NCI-H69 (cell line): ENCODE results near the gene KLK8.
"Not testable (repeated sequence)": the region's sequence is repeated elsewhere in the genome, so short reads cannot be mapped to it uniquely, and the experiment has no call there.

ENCODE experiments used
- DNase-seq: peaks from one replicate; lab custom pipeline; 2025; lab: John Stamatoyannopoulos, UW

KLK8 gene

DNA sequence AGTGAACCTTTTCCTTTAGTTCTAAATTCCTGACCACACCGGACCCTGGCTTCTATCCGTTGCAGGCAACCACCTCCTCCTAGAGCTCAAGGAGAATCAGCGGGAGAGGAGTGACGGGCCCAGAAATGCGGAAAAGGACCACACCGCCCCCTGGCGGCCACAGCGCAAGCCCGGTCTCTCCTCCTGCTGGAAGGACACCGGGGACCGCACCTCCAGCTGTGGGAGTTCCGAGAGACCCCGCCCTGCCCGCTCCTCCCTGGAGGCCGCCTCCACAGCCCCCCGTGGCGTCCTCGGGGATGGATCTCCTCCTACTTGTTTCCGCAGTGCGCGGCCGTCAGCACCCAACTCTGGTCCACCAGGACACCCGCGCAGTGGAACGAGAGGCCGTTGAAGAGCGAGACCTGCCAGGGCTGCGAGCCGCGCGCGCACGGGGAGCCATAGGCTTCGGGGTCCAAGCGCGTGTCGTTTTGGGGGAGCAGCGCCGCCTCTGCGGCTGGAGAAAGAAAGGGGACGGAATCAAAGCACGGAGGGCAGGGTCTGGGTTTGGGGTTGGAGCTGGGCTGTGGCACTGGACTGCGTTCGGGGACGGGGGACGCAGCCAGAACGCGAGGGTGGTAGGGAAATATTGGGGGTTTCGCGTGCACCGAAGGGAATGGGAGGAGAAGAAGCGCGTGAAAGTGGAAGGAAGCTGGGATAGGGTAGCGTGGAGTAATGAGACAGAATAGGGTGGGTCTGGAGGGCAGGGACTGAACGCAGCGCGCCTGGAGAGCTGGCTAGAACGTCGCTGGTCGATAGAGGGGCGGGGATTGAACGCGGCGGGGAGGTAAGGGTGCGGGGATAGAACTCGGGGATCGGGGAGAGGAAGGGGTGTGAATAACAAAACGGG, 15.6 kb upstream of the KLK8 start:
- peak; percentile 71 for DNase-seq

DNA sequence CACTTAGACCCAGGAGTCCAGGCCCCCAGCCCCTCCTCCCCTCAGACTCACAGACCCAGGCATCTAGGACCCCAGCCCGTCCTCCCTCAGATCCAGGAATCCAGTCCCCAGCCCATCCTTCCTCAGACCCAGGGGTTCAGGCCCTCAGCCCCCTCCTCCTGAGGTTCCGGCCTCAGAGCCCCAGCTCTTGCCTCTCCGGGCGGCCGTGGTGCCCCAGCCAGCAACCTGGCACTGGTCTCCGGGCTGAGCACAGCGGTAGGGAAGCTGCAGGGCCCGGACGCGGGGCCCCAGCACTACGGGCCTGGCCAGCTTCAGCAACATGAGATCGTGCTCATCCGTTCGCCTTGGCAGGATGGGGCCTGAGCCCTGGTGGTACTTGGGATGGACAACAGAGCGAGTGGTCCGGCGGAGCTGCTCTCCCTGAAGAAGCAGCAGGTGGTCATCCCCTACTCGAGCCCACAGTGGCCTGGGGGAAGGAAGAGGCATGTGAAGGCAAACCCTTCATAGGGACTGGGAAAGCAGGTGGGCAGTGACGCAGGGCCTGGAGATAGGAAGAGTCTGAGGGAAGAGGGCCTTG, 14.4 kb upstream of the KLK8 start:
- no peak for DNase-seq

DNA sequence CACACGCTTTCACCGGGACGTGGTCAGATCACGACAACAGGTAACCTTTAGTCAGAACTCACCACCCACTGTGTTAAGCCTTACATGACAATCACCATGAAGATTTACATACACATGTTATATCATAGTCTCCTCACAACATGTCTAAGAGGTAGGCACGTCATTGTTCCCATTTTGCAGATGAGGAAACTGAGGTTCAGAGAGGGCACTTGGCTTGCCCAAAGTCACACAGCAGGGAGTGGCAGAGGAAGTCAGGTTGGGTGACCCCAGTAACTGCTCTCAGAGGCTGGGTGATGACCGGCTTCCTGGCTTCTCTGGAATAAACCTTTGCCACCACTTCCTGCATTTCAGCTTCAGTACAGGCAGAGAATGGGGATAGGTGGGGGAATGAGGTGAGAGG, 12.8 kb upstream of the KLK8 start:
- DNase-seq: no peak

DNA sequence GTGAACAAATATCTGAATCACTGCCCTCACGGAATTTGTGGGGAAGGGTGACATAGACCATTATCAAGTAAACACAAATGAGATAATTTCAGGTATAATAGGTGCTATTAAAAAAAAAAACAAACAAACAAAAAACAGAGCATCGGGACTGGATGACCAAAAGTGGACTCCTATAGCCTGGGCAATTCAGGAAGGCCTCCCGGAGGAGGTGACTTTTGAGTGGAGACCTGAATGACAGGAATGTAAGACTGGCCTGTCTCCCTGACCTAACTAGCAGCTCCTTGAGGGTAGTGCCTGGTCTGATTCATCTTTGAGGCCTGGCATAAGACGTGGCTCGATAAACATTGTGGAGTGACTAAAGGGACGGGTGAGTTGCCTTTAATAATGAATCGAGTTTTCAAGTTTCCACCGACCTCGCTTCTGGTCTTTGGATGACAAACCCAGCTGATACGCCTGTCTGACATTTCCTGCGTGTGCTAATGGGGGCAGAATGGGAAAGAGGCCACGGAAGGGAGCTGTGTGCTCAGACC, 11.3 kb upstream of the KLK8 start:
- DNase-seq: no peak

DNA sequence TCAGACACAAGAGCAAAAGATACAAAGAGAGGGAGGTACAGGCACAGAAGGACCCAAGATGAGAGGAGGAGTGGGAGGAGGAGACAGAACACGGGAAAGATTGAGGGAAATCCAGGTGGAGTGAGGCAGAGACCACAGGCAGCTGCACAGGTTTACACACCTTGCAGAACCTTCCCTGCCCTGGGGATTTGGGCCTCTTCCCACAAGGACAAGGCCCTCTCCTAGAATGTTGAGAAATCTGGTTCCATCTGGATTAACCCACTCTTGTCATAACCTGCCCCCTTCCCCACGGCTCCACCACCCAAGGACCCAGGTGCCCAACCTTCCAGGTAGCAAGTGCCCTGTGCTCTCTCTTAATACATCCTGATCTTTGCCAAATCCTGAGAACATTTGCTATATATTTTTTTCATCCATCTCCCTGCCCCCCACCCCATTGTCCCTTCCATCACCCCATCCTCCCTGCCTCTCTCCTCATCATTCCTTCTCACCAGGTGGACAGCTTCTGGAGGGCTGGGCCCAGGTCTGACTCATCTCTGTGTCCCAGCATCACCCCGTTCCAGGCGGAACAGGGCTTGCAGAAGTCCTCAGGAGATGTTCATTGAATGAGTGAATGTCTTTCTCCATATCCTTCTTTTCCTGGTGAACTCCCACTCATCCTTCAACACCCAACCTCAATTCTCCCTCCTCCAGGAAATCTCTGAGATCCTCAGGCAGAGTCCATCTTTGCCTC, 8.8 kb upstream of the KLK8 start:
- DNase-seq: no peak

DNA sequence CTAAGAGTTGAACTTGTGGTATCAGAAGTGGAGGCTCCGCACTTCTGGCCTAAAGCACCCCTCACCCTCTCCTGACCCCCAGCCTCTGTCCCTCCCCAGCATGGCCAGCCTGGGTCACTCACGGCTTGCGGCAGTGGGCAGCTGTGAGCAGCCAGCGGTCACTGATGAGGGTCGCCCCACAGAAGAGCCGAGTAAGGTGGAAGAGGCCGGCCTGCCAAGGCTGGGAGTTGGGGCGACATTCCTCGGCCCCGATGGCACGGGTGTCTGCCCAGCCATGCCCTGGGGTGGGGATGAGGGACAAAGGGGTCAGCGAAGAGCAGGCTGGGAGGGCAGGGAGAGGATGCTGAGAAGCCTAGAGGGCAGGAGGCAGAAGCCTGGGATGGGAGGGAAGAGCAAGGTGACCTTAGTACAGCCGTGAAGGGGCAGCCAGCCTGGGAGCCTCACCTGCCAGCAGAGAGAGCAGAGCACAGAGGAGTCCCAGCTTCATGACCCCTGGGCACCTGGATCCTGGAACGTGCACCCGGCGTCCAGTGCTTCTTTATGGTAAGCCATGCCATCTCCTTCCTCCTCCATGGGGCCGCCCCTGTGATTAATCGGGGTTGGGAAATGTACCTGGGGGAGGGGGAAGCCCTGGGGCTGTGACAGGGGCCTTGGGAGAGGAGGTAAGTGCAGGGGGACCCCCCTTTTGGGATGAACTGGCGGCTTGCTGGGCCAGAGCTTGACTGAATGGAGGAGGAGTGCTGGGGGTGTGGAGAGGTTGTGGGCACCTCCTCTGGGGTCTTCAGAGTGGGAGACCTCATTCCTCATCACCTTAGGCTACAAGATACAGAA, 7.9 kb upstream of the KLK8 start:
- no peak for DNase-seq

DNA sequence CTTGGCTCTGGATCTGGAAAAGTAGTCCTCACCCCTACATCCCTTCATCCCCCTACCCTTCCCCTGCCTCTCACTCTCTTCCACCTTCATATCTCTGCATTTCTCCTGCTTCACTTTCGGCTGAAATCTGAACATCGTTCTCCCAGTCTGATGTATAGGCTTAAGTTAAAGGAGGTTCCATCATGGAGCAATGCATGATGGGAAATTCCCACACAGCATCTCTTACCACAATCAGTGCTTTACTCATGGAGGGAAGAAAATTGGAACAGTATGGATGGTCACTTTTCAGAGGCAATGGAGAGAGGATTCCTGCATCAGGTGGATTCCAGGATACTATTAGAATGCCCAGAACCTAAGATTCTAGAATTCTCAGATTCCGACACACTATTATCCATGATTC, 6.1 kb upstream of the KLK8 start:
- DNase-seq: no peak

DNA sequence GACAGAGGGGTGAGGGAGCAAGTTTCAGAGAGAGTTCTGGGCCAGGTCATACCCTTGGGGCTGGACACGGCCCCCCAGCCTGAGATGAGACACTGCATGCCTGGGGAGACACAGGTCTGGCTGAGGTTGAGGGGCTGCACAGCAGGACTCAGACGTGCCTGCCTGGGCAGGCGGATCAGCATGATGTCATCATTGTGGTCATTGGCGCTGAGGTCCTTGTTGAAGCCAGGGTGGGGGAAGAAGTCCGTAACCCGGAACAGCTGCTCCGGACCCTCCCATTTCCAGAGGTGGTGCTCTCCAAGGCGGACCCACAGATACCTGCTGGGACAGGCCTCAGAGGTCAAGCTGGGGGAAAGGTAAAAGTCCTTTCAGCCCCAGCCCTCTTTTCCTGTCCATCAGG, 5.0 kb upstream of the KLK8 start:
- no peak for DNase-seq

DNA sequence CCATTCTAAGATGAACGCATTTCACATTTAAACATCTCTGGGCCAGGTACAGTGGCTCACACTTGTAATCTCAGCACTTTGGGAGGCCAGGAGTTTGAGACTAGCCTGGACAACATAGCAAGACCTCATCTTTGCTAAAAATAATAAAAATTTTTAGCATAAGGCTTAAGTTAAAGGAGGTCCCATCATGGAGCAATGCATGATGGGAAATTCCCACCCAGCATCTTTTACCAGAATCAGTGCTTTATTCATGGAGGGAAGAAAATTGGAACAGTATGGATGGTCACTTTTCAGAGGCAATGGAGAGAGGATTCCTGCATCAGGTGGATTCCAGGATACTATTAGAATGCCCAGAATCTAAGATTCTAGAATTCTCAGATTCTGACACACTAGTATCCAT, 3.8 kb upstream of the KLK8 start:
- no peak for DNase-seq

DNA sequence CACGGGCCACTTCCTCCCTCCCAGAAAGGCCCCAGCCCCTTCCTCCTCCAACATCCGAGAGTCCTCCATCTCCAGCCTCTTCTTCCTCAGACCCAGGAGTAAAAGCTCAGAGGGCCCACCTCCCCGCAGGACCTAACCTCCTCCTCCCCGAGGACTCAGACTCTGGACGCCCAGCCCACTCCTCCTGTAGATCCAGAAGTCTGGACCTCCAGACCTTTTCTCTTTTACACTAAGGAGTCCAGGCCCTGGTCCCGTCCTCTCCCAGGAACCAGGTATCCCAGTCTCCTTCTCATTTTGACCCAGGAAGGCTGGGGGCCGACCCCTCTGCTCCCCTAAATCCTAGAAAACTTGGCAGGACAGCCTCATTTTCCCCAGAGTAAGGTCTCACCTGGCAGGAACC, 1.9 kb upstream of the KLK8 start:
- no peak for DNase-seq

DNA sequence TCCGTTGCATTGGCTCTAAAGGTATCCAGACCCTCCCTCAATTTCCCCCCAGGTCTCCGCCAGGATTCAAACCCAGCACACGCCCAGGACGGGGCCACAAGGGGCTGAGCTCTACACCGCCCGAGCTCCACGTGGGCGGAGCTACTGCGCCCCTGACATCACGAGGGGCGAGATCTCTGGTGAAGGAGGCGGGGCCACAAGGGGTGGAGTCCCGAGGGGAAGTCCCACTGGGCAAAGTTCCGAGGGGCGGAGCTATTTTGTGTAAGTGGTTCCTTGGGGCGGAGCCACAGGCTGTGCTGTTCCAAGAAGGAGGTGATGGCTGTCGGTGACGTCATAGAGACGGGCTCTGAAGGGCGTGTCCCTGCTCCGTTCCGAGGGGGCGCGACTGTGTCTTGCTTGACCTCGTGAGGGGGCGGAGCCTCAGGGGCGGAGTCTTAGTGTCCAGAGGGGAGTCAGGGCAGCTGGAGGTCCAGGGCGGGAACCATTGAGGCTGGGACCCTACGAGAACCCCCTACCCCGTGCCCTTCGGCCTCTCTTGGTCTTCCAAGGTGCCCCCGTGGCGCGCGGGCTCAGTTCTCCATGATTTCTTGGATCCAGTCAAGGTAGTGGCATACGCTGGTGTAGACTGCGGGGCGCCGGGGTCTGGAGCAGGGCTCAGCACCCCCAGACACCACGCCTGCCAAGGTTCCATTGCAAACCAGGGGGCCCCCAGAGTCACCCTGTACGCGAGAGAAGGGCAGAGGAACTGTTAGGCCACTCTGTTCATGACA, 1.3 kb upstream of the KLK8 start:
- DNase-seq: peak; percentile 52

DNA sequence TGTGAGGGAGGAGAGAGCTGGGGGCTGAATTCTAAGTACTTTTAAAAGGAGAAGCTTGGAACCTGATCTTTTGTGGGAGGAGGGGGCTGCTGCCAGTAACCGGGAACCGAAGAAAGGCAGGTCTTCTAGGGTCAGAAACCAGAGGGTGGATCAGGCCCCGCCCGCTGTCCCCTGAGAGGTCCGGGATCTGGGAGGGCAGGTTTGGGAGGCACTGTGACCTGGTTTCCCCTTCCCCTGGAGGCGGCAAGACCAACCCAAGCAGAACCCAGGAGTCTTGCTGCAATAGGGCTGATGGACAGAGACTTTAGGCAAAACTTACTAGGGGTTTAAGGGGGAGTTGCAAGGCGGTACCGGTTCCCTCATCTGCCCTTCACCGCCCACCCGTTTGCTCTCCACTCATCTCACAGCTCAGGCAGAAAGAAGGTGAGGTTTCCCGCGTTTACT, 707 bp upstream of the KLK8 start:
- no peak for DNase-seq

DNA sequence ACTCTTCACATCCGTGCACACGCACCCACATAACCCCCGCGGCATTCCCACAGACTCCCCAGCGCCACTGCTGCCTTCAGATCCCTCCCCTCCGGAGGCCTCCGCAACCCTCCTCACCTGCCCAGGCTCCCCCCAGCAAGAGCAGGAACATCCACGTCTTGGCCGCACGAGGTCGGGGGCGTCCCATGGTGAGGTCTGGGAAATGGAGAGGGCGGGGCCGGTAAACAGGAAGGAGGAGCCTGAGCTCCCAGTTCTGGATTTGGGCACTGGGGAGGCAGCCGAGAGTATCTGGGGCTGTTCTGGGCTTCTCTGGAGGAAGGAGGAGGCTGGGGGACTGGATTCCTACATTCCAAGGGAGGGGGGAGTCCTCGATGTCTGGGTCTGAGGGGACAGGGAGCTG, 423 bp downstream of the KLK8 start:
- no peak for DNase-seq

DNA sequence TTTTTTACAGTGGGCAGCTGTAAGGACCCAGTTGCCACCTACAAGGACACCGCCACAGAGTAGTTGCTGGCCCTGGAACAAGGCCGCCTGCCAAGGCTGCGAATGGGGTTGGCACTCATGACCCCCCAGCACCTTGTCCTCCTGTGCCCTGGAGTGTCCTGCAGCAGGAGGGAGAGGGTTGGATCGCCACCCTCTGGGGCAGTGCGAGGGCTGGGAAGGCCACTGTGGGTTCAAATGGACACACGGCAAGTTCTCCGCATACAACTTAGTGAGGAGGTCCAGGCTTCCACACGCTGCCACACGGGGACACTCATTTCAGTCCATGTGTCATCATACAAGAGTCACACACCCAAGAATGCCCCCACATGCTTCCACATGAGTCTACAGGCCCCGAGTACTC, 978 bp downstream of the KLK8 start:
- DNase-seq: no peak

DNA sequence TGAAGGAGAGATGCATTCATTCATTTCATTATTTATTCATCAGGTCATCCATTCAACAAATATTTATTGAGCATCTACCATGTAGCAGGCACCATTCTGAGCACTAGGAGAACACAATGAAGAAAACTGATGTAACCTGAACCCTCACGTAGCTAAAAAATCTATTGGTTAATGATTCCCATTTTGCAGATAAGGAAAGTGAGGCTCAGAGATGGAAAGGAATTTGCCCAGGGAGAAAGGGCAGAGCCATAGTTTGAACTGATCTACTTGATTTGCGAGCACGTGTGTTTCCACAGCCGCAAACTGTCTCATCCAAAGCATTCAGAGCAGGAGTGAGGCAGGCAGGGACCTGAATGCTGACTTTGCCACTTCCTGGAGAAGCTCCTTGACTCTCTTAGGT, 2.7 kb downstream of the KLK8 start:
- no peak for DNase-seq

DNA sequence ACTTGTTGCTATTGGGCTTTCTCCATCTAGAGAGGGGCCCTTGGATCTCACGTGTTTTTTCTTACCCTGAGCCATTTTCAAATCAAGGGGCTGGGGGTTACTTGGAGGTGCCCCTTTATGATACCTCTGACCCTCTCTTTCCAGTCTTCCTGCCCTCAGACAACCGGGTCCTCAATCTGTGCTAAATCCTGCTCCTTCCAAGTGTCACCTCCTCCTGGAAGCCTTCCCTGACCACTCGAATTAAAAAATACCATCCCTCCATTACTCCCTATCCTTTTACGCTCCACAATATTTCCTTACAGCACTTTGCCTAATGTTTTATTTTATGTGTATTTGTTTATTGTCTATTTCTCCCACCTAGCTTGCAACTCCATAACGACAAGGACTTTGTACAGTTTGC, 3.3 kb downstream of the KLK8 start:
- no peak for DNase-seq

DNA sequence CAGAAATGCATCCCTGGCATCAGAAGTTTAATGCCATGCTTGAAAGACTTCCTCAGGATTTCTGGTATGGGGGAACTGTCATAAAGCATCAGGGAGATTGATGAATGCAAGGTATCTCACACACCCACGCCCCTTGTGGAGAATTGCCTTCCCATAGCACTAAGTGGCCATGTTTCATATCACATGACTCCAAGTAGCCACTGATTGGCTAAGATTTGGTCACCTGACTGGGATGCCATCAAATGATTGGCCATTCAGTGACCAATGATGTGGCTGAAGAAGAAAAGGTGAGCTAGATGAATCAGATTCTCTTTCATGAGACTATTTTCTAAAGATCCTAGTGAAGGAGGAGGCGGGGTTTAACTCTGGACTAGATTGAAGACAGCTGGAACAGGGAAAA, 7.3 kb downstream of the KLK8 start:
- peak; percentile 4 for DNase-seq

DNA sequence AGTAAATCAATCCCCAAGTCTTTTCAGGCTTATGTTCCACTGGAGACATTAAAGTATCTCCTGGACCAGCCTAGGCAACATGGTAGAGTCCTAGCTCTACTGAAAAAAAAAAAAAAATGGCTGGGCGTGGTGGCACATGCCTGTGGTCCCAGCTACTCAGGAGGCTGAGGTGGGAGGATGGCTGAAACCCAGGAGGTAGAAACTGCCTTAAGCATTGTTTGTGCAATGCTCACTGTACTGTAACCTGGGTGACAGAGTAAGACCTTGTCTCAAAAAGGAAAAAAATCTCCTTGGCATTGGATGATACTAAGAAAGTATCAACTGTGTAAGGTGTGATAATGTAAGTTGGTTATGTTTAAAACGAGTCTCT, 8.8 kb downstream of the KLK8 start:
- DNase-seq: no peak

DNA sequence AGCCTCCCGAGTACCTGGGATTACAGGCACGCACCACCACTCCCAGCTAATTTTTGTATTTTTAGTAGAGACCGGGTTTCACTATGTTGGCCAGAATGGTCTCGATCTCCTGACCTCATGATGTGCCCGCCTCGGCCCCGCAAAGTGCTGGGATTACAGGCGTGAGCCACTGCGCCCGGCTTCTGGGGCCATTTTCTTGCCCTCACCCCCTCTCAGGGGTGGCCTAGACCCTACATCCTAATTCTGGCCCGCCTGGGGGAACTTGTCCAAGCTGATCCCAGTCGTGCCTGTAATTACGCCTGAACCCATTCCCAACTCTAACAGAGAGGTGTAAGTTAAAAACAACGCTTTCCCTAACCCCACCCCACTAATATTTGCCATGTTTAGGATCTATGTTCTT, 17.0 kb downstream of the KLK8 start:
- DNase-seq: not testable (repeated sequence)

DNA sequence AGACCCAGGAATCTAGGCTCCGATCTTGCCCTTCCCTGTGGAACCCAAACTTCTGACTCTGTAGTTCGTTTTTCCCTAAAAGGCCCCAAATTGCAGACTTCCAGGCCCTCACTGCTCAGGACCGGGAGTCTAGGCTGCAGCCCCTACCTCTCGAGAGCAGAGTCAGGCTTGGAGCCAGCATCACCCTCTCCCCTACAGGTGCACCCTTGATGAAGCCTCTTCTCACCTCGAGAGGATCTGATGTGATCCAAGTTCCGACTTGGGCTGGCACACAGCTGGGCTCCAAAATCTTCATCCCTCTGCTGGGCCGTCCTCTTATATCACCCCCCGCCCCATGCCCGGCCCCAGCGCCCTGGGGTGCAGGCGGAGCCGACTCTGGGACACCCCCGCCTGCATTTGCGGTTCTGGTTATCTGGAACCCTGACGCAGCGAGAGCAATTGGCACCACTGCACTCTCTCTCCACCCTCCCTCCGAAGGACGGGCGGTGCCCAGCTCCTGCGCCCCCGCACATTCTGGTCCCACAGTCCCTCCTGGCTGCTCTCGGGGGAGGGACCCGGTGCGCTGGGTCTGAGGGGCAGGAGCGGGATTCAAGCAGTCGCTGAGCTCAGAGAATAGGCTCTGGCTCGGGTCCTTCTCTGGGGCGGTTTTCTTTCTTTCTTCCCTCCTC, 17.6 kb downstream of the KLK8 start, which contains the start of gene KLK7:
Gene KLK7, minus strand, starts transcription at position 293 of the 668 bp plus-strand sequence. CDS start 1,518 bp downstream, outside the sequence.
- DNase-seq: no peak

DNA sequence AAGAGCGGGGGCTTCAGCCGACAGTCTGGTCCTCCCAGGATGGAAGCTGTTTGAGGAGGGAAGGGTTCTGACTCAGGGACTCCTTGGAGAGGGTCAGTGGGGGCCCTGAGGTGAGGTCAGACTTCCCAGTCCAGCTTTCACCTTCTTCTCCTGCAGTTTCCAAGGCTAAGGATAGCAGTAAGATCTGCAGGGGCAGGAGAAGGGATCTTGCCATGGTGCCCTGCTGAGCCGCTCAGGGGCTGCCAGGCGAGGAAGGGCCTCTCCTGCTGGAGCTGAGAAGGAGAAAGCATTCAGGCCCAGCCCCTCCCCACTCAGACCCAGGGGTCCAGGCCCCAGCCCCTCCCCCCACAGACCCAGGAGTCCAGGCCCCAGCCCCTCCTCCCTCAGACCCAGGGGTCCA, 19.2 kb downstream of the KLK8 start:
- no peak for DNase-seq
